CD4-positive, alpha-beta T cell treated with Interleukin-2 at 100 ng/mL for 4 hours (primary cell): Measurements from ENCODE around the gene GRIN2C.

Source experiments
- DNase-seq: peaks from one replicate; pipeline ENCODE4 v3.0.0-alpha.2; 2020; ENCODE audit warnings: low spot score

GRIN2C gene

DNA sequence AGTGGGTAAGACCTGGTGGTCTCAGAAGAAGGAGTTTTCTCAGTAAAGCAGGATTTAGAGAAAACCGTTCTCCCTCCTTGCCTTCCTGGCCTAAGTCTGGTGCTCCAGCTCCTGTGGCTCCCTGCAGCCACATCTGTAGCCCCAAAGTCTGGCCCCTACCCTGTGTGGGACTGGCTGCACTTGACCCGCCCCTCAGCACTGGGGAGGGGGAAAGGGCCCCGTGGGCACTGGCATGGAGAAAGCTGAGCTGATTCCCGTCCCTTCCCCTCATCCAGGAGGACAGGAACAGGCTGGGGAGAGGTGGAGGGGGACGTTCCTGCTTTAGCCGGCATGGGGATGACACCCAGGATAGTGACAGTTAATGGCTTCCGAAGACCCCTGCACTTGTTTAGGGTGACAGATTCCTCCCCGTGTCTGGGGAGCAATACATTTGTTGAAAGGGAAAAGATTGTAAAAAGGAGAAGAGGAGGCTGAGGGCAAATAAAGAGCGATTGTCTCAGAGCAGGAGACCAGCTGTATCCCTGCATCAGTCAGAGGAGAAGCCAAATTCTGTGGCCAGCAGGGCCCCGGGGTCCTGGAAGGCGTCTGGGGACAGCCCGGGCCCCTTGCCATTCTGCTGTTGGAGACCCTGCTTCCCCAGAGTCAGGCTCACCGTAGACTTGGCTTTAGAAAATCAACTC, 37.9 kb downstream of the GRIN2C start:
- DNase-seq = no peak

DNA sequence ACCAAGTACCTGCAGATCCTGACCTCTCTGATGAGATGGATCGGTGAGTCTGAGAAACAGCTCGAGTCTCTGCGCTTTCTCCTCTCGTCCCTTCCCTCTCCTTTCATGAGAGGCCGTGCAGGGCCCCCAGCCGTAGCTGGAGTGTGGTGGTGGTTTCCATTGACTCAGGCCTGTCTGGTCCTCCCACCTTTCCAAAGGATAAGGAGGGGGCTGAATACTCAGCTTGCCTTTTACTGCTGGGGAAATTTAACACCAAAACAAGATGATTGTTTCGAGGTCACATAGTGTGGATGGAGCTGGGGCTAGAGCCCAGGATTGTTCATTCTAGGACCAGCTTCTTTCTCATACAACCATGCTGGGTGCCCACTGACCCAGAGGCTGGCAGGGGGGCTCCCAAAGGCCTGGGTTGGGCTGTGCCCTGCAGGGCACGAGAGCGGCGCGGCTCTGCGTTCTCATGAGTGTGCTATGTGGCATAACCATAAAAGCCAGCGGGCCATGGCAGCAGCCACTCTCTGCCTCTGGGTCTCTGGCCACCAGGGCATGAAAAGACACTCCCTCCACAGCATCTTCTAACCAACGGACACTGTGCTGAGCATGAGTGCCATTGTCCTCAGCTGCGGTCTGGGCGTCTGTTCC, 39.8 kb downstream of the GRIN2C start:
- DNase-seq = no peak

DNA sequence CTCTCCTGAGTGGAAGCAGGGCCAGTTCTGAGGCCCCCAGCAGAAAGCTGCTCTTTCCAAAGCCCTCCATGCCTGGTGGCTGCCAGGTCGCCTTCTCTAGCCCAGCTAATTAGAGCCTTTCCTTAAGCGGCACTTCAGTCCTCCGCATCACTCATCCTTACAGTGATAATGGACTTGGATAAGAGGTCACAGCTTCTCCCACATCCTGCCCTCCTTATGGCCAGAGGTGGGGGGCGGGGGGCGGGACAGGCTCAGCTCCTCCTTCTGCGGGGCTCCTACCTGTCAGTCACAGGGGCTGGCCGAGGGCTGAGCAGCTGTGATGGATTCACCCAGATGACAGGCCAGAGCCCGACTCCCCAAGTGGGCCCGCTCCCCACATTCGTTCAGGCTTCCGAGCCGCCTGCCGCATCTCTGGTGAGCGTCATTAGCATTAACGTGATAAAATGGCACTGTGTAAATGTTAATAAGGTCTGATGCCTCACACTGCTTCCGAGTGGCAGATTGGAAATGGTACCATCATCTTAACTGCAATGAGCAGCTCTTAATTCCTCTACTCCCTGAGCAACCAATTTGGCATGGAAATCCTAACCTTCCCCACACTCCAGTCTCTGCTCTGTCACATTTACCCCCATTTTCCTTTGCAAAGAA, 41.3 kb downstream of the GRIN2C start:
- DNase-seq = no peak

DNA sequence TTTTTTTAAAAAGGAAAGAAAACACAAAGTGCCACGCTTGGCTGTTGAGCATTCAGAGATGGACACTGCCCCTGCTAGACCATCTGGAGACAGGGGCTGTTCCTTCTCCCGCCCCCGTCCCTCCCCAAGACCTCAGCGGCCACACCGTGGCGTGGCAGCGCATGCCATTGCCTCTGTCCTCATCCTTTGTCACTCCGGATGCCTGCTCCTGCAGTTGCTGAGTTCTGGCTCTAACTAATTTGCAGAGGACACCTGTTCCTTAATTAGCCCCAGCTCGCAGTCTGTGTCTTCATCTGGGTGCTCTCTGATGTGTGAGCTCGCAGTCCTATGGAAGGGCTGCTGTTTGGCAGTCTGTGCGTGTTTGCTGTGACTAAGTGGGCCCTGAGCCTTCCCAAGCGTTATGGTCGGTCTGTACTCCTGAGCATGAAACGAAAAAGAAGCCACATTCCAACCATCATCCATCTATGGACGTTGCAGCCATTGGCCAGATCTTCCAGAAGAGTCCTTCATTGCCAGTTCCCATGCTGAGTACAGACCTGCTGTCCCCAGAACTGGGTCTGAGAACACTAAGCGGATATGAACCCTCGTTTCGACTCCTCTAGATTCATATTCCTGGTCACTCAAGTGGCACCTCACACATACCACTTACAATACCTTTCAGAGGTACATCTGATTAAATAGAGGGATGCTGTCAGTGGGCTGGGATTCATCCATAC, 42.6 kb downstream of the GRIN2C start:
- DNase-seq = no peak

DNA sequence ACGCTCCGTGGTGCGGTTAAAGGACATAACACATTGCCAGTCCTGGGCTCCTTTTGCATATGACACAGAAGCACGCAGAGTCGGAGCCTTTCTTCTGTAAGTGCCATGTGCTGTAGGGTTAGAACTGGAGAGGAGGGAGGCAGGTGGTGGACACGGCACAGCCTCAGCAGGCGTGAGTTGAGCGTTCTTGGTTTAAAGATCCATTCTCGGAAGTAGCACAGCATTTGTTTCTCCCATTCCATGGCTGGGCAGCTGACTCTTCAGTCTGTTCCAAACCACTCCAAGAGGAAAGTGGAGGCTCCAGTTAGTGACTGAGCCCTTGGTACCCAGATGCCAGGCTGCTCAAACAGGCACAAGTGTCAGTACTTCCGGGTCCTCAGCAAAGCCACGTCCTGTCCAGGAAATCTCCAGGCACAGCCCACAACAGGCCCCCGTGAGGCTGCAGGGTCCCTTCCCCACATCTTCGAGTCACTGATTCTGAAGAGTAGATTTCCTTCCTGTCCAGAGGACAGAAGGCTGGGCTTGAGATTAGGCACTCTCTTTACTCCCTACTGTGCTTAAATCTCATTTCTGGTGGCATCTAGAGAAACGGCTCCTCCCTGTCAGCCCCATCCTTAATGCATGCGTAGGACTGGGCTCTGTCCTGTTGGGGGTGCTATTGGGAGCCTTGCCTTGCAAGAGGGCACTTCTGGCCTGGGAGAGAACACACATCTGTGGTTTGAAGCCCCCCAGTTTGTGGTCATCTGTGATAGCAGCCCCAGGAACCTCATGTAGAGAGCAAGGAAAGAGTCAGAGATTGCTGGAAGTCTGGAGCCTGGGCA, 43.9 kb downstream of the GRIN2C start:
- no peak for DNase-seq

DNA sequence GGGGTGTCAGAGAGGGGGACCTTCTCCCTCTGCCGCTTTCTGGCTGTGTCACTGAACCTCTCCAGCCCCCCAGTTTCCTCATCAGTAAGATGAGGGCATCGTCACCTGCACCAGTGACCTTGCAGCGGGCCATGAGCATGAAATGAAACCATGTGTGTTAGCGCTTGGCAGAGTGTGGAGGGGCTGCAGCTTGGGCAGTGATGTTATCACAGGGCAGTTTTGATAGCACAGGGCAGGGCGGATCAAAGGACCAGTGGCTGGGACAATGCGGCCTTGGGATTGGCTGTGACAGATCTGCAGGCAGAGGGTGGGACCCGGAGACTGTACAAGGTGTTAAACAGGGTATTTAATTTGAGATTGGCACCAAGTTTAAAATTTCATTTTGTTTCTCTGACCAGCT, 44.6 kb downstream of the GRIN2C start:
- DNase-seq = no peak

DNA sequence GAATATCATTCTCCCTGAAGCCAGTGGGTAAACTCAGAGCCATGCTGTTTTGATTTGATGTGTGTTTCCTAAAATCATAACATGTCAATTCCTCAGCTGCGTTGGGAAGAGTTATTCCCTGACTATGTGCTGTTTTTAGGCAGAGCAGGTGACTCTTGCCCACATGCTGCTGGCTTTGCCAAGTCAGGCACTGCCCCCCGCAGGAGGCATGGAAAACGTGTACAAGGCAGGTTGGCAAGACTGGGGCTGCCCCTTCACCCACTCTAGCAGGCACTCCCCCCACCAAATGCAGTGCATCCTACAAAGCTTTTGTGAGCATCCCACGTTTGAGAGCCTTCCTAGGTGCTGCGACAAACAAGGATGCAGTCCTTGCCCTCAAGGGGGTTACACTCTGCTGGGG, 45.2 kb downstream of the GRIN2C start:
- DNase-seq = no peak

DNA sequence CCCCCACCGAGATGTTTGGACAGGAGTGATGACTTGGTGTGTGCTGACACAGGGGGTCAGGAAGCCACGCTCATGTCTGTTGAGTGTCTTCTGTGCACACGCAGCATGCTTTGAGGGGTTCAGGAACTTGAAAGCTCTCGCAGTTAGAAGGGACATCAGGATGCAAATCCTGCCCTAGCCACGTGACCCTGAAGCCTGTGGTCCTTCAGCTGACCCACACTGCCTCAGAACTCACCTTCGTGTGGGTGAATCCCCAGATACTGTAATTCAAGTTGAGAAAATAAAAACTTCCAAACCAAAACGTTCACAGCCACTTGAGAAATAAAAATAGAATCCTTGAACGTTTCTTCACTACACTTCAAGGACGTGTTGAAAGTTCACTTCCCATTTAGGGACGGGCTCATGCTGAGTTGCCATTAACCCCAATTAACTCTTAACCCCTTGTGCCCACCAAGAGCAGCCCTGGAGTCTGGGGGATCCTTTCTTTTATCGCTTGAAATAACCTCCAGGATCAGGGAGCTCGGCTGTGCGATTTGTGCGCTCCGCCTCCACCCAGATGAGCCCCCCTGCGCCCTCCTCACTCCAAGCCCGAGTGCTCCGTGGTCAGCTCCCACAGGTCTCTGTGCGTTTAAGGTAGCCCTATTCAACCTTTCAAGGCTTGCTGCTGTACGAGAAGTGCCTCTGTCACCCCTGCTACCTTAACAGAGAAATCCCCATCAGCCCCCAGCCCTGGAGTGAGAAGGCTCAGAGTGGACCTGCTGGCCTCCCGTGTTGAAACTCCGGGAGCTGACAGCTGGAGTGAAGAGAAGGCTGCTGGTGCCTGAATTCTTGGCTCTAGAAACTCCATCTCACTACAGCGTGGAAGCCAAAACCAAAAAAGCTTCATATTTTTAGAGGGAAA, 47.3 kb downstream of the GRIN2C start:
- DNase-seq = no peak

DNA sequence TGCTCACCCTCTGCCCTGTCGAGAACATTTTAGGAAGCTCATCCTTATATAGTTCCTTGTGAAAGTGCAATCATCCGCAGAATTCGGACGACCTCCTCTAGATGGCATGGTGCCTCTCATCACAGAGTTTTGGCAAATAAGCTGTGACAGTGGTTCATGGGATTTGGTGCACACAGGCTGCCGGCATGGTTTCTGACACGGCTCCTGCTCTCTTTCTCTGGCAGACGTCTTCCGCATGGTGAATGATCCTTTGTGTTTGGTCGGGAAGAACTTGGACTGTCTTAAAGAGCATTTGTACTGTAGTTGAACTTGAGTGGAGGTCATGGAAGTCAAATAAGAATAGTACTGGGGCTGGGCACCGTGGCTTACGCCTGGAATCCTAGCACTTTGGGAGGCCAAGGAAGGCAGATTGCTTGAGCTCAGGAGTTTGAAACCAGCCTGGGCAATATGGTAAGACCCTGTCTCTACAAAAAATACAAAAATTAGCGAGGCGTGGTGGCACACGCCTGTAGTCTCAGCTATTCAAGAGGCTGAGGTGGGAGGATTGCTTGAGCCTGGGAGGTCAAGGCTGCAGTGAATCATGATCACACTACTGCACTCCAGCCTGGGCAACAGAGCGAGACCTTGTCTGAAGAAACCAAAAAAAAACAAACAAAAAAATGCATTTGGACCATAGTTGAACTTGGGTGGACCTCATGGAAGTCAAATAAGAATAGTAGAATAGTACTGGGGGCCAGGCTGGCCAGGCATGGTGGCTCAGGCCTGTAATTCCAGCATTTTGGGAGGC, 48.8 kb downstream of the GRIN2C start:
- DNase-seq = no peak

DNA sequence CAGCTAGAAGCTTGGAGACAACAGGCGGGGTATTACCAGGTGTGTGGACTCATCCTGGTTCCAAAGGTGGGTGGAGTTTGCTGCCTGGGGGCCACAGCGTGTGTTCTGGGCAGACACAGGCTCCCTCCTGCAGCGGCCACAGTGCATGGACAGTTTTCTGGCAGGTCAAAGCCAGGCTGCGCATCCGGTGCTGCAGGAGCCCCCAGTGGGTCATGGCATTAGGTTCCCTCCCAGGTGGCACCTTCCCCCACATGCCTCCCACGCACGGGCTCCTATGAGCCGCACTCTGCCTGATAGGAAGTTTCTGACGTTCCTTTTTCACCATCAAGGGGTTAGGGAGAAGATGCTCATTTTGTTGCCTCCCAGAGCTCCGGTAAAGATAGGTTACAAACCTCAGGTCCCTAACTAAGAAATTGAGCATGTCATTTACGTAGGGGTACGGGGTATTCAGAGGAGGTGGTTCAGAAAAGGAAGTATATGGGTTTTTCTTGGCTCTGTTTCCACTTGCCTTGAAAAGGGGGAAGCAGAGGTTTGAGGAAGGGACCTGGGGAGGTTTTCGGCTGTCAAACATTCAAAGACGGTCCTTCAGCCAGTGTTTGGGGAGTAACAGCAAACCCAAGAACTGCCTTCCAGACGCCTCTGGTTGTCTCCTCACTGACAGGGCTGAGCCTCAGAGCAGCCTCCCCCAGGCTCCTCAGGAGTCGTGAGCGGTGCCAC, 50.8 kb downstream of the GRIN2C start:
- no peak for DNase-seq

DNA sequence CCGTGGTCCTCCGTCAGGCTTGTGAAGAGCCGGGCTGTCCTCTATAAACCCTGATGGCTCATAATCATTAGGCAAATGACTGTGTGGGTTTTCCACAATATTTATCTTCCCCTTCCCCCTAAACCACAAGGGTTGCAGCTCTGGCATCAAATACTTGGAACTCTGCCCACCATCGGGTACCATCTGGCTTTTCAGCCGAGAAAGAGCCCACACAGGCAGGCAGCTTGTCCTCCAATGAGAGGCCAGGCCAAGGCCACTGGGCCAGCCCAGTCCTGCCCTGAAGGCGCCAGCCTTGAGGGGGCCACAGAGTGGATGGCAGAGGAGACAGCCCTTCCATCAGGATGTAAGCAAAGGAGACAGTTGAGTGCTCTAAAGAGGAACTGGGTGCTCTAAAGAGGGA, 51.8 kb downstream of the GRIN2C start:
- DNase-seq = no peak

DNA sequence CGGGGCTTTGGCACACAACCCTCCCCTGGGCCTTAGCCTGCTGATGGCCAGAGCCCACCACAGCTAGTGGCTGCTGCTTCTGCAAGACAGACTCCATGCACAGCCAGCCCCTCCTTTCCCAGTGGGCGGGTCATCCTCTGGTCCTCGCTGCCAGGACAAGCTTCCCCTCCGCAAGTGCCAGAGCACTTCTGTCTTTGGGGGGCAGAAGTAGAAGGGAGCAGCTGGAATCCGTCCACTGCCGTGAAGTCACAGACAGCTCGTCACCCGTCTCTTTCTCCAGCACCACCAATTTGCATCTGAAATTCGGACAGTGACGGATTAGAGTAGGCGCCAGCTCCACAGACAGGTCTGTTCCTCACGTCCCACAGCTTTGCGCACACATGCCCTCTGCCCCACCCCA, 52.2 kb downstream of the GRIN2C start:
- no peak for DNase-seq

DNA sequence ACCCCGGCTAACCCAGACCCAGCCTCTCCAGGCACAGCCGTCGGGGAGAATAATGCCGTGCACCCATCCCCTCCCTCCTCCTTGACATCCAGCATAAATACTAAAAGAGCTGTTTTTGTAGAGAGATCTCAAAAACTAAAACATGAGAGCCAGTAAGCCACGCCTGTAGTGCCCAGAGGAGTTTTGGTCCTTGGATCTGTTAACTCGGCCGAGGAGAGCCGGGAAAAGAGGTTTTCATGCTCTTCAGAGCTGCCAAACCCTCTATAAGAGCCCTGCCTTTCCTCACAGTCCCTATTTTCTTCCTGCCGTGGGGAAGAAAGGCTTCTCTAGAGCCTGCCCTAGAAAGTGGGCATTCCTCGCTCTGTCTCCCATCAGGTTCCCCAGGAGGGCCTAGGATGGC, 53.4 kb downstream of the GRIN2C start:
- DNase-seq = no peak

DNA sequence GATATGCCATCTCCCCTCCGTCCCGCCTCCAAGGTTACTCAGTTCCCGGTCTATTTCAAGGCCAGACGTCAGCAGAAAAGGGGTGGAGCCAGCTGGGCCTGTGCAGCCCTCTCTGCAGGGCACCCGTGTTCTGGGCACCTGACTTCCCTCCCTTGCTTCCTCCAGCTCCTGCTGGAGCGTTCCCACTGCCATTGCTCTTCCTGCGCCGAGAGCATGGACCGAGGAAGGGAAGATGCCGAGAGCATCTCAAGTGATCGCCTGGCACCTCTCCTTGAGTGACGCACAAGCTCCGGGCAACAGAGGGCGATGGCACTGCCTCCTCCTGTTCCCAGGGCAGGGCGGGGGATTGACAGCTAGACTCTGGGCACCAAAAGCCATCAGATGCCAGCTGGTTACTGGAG, 54.1 kb downstream of the GRIN2C start:
- no peak for DNase-seq

DNA sequence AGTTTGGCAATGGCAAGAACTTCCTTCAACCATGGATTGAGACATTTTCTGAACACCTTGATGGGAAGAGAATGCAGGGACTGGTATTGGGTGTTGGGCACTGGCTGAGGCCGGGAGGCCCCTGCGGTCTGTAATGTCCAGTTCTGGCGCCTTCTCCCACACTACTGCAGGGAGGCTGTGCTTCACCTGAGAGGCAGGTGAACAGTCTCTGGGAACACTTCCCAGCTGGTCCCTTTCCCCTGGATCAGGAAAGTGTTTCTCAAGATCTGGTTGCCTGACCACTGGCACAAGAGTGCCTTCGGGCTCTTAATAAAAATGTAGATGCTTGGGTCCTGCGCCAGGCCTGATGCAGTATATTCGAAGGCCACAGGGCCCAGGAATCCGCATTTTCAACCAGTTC, 55.0 kb downstream of the GRIN2C start:
- no peak for DNase-seq

DNA sequence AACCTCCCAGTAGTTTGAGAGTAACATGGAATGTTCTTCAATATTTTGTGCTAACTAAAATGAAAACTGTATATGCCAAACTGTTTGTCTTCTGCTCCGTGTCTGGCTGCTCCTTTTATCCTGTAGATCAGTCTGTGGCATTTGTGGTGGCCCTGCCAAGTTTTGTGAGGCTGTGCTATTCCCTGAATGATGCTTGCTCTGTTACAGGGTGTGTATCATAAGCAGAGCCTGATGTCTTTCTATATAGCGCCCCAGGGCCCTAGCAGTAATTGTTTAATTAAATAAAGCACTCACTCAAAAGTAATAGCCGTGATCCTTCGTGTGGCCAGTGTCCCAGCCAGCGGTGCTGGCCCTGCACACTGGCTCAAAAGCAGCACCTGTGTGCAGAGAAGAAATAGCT, 55.7 kb downstream of the GRIN2C start:
- no peak for DNase-seq

DNA sequence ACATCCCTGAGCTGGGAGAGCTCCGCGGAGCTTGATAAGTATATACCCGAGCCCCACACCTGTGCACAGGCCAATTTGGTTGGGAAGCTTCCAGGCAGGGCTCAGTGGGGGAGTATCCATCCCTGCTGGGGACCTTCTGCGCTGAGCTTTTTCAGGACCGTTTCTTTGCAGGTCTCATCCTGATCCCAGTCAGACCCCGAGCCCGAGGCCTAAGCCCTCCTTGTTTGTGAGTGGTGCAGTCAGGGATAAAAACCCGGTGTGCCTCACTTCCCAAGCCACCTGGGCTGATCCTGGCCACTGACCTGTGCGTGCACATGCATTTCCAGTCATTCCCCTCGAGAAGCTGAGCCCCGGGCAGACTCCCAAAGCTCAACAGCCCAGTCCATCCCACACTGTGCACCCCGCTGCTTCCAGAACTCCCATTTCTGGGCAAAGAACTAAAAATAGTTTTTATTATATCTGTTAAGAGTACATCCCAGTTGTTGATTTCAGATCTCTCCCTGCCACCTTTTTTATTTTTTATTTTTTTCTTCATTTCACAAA, 56.2 kb downstream of the GRIN2C start:
- DNase-seq = no peak

DNA sequence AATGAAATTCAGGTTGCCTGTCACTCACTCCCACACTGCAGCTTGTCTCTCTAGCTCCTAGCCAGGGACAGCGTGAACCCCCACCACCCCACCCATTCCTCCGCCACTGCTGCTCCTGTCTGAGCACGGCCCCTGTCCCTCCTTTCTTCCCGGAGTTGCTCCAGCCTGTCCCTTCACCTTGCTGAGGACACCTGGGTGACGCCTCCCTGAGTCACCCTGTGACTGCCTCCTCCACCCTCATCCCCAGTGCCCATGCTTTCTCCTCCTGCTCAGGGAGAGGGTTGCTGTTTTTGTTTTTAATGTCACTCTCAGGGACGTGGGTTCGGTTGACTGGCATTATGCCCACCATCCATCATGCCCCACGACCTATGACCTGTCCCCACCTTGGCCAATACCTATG, 57.8 kb downstream of the GRIN2C start:
- DNase-seq = no peak

DNA sequence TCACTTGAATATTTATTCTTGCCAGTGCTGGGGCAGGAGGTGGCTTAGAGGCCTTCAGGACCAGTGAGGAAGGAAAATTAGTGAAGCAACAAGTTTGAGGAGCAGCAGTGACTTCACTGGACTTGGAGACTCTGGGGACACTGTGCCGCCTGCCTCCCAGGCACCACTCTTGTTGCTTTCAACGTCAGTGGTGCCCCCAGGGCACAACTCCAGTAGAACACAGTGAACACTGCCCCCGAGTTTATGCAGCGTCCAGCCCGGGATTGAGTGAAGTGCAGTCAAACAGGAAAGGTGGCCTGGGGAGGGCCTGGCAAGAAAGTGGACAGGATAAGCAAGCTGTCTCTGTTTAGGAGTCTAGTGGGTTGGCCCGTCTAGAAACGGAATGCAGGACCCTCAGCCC, 59.2 kb downstream of the GRIN2C start:
- DNase-seq = no peak
